Epidermal melanocyte (primary cell): Measurements from ENCODE around the gene ZFP42.
"Not testable (repeated sequence)": the region's sequence is repeated elsewhere in the genome, so short reads cannot be mapped to it uniquely, and the experiment has no call there.

ENCODE experiments used
- DNase-seq: peaks from one replicate; pipeline ENCODE4 v3.0.0; 2011; ENCODE audit warnings: low spot score; ENCODE audit not compliant: insufficient read length

The ZFP42 gene

GRCh38 chr4:188021548-188022249 is 26.1 kb downstream of the ZFP42 start:
- DNase-seq, result no peak

- no peak for DNase-seq
These were observed 28.1 kb downstream of the ZFP42 start for GRCh38 chr4:188023682-188024081.

GRCh38 chr4:188025476-188025875 is 29.9 kb downstream of the ZFP42 start:
- DNase-seq, result no peak

- no peak for DNase-seq
These were observed 33.5 kb downstream of the ZFP42 start for GRCh38 chr4:188029114-188029513.

GRCh38 chr4:188030401-188030800 is 34.8 kb downstream of the ZFP42 start:
- DNase-seq, result no peak

GRCh38 chr4:188031751-188032150 is 36.2 kb downstream of the ZFP42 start:
- DNase-seq, result no peak

GRCh38 chr4:188032170-188032569 is 36.6 kb downstream of the ZFP42 start:
- DNase-seq, result no peak

- no peak for DNase-seq
These were observed 37.0 kb downstream of the ZFP42 start for GRCh38 chr4:188032583-188032982.

- DNase-seq, result no peak
These were observed 41.6 kb downstream of the ZFP42 start for GRCh38 chr4:188037003-188037713.

GRCh38 chr4:188041721-188042120 is 46.1 kb downstream of the ZFP42 start:
- DNase-seq, result no peak

- no peak for DNase-seq
These were observed 46.6 kb downstream of the ZFP42 start for GRCh38 chr4:188042191-188042590.

GRCh38 chr4:188043154-188043553 is 47.6 kb downstream of the ZFP42 start:
- no peak for DNase-seq

GRCh38 chr4:188045461-188045860 is 49.9 kb downstream of the ZFP42 start:
- not testable (repeated sequence) for DNase-seq

GRCh38 chr4:188046657-188047056 is 51.1 kb downstream of the ZFP42 start:
- no peak for DNase-seq

GRCh38 chr4:188053302-188053701 is 57.7 kb downstream of the ZFP42 start:
- no peak for DNase-seq
